ENCODE data around the gene THPO. TPM values are rescaled to one million over a fixed set of nuclear protein-coding genes. Genes with fewer than 3 reads are reported as not detected.

The THPO gene
- total RNA-seq, 4 donors from 2014 or later: 0.36 to 1.3 (median 0.37) TPM; not detected in 1

DNA sequence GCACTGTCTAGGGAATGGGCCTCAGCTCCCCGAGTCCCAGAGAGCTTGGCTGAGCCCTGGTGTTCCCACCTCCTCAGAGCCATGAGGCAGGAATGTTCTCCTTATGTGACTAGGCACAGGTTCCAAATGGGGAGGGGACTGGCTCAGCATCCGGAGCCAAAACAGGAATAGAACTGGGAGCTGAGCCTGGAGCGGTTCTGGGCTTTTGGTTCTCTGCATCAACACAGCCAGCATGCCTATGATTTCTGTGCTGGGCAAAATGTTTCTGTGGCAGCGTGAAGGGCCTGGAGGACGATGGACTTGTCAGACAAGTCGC, 40.6 kb downstream of the THPO start, which contains the start of gene FAM131A:
FAM131A (plus strand) TSS at position 202 of the 316 bp plus-strand sequence; CDS start at position 233, 31 bp downstream.
- 24 to 34% methylated on average over 6 of the region's 6 CpGs for WGBS, 2 donors
- TF ChIP-seq, protein P1, sequence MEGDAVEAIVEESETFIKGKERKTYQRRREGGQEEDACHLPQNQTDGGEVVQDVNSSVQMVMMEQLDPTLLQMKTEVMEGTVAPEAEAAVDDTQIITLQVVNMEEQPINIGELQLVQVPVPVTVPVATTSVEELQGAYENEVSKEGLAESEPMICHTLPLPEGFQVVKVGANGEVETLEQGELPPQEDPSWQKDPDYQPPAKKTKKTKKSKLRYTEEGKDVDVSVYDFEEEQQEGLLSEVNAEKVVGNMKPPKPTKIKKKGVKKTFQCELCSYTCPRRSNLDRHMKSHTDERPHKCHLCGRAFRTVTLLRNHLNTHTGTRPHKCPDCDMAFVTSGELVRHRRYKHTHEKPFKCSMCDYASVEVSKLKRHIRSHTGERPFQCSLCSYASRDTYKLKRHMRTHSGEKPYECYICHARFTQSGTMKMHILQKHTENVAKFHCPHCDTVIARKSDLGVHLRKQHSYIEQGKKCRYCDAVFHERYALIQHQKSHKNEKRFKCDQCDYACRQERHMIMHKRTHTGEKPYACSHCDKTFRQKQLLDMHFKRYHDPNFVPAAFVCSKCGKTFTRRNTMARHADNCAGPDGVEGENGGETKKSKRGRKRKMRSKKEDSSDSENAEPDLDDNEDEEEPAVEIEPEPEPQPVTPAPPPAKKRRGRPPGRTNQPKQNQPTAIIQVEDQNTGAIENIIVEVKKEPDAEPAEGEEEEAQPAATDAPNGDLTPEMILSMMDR (IDR thresholded peaks at IDR 0.05): no peak
- no peak for TF ChIP-seq POLR2A (IDR thresholded peaks at IDR 0.05)
- intact Hi-C loops (cut with DNase I; ENCODE audit: low total_unique reads): no loop called here
- no peak for DNase-seq (ENCODE audit: low spot score in 2 of 2)
- peak within 1 kb of the TSS; percentile 69 for H3K4me3 ChIP-seq (ENCODE audit: low read depth, poor library complexity, severe bottlenecking)

DNA sequence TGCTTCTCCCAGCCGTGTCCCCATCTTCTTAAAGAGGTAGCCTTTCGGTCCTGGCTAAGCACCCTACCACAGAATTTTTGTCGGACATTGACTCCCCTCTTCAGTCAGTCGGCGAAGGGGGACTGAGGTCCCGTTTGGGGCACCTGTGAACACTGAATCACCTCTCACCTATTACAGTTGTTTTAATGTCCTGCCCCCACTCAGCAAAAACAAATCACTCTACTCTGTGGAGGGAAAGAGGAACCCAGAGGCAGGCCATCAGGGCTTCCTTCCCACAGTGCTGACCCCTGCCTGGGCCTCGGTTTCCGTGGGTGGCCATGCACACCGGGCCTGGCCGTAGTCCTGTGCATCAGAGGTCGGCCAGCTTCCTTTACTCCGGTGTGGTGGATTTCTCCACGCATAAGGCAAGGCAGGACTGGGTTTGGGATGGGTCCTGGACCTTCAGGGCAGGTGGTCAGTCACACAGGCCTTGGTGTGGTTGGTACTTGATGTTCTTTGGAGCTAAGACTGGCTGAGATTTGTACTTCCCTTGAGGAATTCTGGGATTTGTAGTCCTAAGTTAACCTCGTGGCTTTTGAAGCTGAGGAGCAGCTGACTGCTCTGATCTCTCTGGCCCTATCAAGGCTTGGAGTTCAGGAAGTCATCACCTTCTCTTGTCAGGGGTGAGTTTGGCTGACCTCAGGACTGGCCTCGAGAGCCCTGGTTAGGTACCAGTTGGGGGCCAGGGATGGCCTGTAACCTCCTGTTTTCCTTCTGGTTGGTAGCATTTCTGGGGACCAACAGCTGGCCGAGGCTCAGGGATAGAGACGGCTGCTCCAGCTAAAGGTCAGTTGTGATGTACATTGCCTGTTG, 41.2 kb downstream of the THPO start:
- TF ChIP-seq, protein P1 (IDR thresholded peaks at IDR 0.05): no peak
- no peak for TF ChIP-seq POLR2A (IDR thresholded peaks at IDR 0.05)
- intact Hi-C loops (cut with DNase I; ENCODE audit: low total_unique reads): no loop called here
- WGBS, 2 donors: 10 to 20% methylated on average over 13 to 17 of the region's 17 CpGs
- DNase-seq (ENCODE audit: low spot score in 2 of 2): peak in 1 of 2 donors; percentile 90
- peak overlapping the region; percentile 69 for H3K4me3 ChIP-seq (ENCODE audit: low read depth, poor library complexity, severe bottlenecking)

DNA sequence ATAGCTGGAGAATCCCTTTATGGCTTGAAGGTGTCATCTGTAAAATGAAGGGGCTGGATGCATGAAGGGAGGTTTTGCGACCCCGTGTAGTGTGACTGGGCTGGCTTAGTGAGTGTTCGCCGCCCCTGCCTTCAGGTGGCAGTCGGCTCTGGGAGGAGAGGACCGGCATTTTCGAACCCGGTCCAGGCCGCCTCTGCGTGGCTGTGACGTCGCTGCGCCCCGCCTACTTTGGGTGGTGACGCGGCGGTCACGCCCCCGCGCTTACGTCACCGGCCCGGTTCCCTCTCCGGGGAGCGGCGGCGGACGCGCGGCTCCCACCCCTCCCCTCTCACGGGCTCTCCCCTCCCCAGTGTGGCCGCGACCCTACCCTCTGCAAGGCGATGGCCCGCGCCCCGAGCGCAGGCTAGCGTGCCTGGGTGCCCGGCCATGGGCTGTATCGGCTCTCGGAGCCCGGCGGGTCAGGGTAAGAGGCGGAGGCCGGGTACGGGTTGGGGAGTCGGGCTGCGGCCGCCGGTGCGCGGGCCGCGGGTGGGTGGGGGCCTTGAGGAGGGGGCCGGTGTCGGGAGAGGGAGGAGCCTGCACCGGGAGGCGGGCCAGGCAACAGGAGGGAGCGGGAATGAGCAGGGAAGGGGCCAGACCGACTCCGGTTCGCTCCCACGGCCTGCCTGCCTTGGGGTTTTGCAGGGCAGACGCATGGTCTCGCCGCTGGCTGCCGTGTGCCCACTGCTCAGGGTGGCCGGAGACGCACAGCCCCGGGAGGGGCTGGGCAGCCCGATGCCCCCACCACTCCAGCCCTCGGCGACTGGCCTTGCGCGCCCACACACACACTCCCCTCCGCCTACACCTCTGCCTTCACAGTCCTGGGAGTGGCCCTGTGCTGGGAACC, 42.1 kb downstream of the THPO start:
- intact Hi-C loops (cut with DNase I; ENCODE audit: low total_unique reads): no loop called here
- DNase-seq (ENCODE audit: low spot score in 2 of 2): peak; percentile 77 to 98
- WGBS, 2 donors: 0 to 4% methylated on average over 14 to 29 of the region's 77 CpGs
- H3K4me3 ChIP-seq (ENCODE audit: low read depth, poor library complexity, severe bottlenecking): peak overlapping the region; percentile 69
- TF ChIP-seq, protein P1 (IDR thresholded peaks at IDR 0.05): no peak
- TF ChIP-seq POLR2A (IDR thresholded peaks at IDR 0.05): no peak

DNA sequence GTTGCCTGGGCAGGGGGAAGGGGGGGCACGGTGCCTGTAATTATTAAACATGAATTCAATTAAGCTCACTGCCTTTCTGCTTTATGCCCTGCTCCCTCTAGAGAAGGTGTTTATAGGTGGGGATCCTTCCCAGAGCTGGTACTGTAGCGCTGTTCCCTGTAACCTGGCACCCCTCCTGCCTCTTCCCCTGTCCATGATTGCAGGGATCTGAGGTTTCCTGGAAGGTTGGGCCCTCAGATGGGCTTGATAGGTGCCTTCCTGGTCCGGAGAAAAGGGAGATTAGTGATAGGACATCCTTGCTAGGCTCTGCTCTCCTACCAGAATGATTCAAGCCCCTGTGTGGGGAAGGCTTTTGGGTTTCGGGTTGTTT, 42.7 kb downstream of the THPO start:
- WGBS, 2 donors: 42 to 47% methylated on average over 4 of the region's 4 CpGs
- DNase-seq (ENCODE audit: low spot score in 2 of 2): no peak
- no peak for TF ChIP-seq POLR2A (IDR thresholded peaks at IDR 0.05)
- TF ChIP-seq, protein P1 (IDR thresholded peaks at IDR 0.05): no peak
- no peak overlapping the region for H3K4me3 ChIP-seq (ENCODE audit: low read depth, poor library complexity, severe bottlenecking)
- intact Hi-C loops (cut with DNase I; ENCODE audit: low total_unique reads): no loop called here

DNA sequence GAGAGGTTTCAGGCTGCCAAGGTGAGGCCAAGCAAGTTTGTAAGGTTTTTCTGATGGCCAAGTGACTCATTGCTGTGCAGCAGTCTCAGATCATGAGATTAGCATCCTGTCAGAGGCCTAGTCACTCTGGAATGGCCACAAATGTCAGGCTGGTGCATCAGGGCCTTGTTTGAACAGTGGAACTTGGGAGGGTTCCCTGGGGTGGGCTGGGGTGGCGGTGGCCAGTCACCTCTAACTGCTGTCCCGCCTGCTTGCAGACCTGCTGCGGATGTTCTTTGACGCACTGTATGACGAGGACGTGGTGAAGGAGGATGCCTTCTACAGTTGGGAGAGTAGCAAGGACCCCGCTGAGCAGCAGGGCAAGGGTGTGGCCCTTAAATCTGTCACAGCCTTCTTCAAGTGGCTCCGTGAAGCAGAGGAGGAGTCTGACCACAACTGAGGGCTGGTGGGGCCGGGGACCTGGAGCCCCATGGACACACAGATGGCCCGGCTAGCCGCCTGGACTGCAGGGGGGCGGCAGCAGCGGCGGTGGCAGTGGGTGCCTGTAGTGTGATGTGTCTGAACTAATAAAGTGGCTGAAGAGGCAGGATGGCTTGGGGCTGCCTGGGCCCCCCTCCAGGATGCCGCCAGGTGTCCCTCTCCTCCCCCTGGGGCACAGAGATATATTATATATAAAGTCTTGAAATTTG, 43.4 kb downstream of the THPO start:
- intact Hi-C loops (cut with DNase I; ENCODE audit: low total_unique reads): no loop called here
- no peak overlapping the region for H3K4me3 ChIP-seq (ENCODE audit: low read depth, poor library complexity, severe bottlenecking)
- WGBS, 2 donors: 78 to 80% methylated on average over 15 of the region's 15 CpGs
- TF ChIP-seq, protein P1 (IDR thresholded peaks at IDR 0.05): no peak
- no peak for TF ChIP-seq POLR2A (IDR thresholded peaks at IDR 0.05)
- DNase-seq (ENCODE audit: low spot score in 2 of 2): no peak

Data from lower leg skin (tissue), 4 donors.